NCI-H69 (cell line): Measurements from ENCODE around the gene NFIX.

Experiments
- DNase-seq: peaks from one replicate; lab custom pipeline; 2025; lab: John Stamatoyannopoulos, UW

Gene NFIX

GRCh38 chr19:13036366-13036976, 41.2 kb downstream of the NFIX start:
- DNase-seq = peak; percentile 100

GRCh38 chr19:13037161-13037560, 41.9 kb downstream of the NFIX start:
- DNase-seq = no peak

GRCh38 chr19:13037731-13038130, 42.5 kb downstream of the NFIX start:
- DNase-seq = no peak

- DNase-seq = no peak
Measured at GRCh38 chr19:13038306-13039210, 43.3 kb downstream of the NFIX start.

- DNase-seq = no peak
Measured at GRCh38 chr19:13039211-13039789, 44.0 kb downstream of the NFIX start.

- DNase-seq = no peak
Measured at GRCh38 chr19:13040232-13040947, 45.1 kb downstream of the NFIX start.

GRCh38 chr19:13040948-13041292, 45.6 kb downstream of the NFIX start:
- no peak for DNase-seq

GRCh38 chr19:13042443-13043130, 47.3 kb downstream of the NFIX start:
- DNase-seq = no peak

GRCh38 chr19:13043285-13043684, 48.0 kb downstream of the NFIX start:
- DNase-seq = peak; percentile 25

- peak; percentile 96 for DNase-seq
Measured at GRCh38 chr19:13044231-13044836, 49.1 kb downstream of the NFIX start.

- DNase-seq = no peak
Measured at GRCh38 chr19:13045812-13046211, 50.5 kb downstream of the NFIX start.

GRCh38 chr19:13047374-13047773, 52.1 kb downstream of the NFIX start:
- DNase-seq = no peak

GRCh38 chr19:13050274-13050673, 55.0 kb downstream of the NFIX start:
- DNase-seq = no peak

GRCh38 chr19:13051557-13052165, 56.4 kb downstream of the NFIX start:
- peak; percentile 93 for DNase-seq

- DNase-seq = no peak
Measured at GRCh38 chr19:13052447-13053175, 57.3 kb downstream of the NFIX start.

- no peak for DNase-seq
Measured at GRCh38 chr19:13053238-13053637, 58.0 kb downstream of the NFIX start.

- no peak for DNase-seq
Measured at GRCh38 chr19:13053761-13054625, 58.7 kb downstream of the NFIX start.

- DNase-seq = no peak
Measured at GRCh38 chr19:13054626-13055212, 59.4 kb downstream of the NFIX start.
